Activated T-cell treated with anti-CD3 and anti-CD28 coated beads for 48 hours (primary cell): ENCODE measurements around the gene EIF4G1.
"Not testable (repeated sequence)": the region's sequence is repeated elsewhere in the genome, so short reads cannot be mapped to it uniquely, and the experiment has no call there.

Source experiments
- DNase-seq: peaks from one replicate; pipeline ENCODE4 v3.0.0-alpha.2; 2020; ENCODE audit warnings: low read depth

EIF4G1 gene

GRCh38 chr3:184334470-184335158, 20.2 kb downstream of the EIF4G1 start:
- peak; percentile 37 for DNase-seq

GRCh38 chr3:184335291-184335660, 20.9 kb downstream of the EIF4G1 start:
- no peak for DNase-seq

- DNase-seq = peak; percentile 86
Observed at GRCh38 chr3:184335661-184336546, 21.5 kb downstream of the EIF4G1 start.

DNA sequence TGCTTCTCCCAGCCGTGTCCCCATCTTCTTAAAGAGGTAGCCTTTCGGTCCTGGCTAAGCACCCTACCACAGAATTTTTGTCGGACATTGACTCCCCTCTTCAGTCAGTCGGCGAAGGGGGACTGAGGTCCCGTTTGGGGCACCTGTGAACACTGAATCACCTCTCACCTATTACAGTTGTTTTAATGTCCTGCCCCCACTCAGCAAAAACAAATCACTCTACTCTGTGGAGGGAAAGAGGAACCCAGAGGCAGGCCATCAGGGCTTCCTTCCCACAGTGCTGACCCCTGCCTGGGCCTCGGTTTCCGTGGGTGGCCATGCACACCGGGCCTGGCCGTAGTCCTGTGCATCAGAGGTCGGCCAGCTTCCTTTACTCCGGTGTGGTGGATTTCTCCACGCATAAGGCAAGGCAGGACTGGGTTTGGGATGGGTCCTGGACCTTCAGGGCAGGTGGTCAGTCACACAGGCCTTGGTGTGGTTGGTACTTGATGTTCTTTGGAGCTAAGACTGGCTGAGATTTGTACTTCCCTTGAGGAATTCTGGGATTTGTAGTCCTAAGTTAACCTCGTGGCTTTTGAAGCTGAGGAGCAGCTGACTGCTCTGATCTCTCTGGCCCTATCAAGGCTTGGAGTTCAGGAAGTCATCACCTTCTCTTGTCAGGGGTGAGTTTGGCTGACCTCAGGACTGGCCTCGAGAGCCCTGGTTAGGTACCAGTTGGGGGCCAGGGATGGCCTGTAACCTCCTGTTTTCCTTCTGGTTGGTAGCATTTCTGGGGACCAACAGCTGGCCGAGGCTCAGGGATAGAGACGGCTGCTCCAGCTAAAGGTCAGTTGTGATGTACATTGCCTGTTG, 22.4 kb downstream of the EIF4G1 start:
- DNase-seq = no peak

DNA sequence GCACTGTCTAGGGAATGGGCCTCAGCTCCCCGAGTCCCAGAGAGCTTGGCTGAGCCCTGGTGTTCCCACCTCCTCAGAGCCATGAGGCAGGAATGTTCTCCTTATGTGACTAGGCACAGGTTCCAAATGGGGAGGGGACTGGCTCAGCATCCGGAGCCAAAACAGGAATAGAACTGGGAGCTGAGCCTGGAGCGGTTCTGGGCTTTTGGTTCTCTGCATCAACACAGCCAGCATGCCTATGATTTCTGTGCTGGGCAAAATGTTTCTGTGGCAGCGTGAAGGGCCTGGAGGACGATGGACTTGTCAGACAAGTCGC, 23.0 kb downstream of the EIF4G1 start, which contains the start of gene FAM131A:
Gene FAM131A, plus strand, starts transcription at position 202 of the 316 bp plus-strand sequence. Its CDS starts 31 bp downstream, at position 233.
- no peak for DNase-seq

GRCh38 chr3:184337981-184338380, 23.6 kb downstream of the EIF4G1 start:
- no peak for DNase-seq

- no peak for DNase-seq
Observed at GRCh38 chr3:184338511-184338945, 24.1 kb downstream of the EIF4G1 start.

- DNase-seq = no peak
Observed at GRCh38 chr3:184339001-184339400, 24.6 kb downstream of the EIF4G1 start.

GRCh38 chr3:184339451-184340135, 25.2 kb downstream of the EIF4G1 start:
- DNase-seq = not testable (repeated sequence)

- no peak for DNase-seq
Observed at GRCh38 chr3:184341925-184342324, 27.5 kb downstream of the EIF4G1 start.

DNA sequence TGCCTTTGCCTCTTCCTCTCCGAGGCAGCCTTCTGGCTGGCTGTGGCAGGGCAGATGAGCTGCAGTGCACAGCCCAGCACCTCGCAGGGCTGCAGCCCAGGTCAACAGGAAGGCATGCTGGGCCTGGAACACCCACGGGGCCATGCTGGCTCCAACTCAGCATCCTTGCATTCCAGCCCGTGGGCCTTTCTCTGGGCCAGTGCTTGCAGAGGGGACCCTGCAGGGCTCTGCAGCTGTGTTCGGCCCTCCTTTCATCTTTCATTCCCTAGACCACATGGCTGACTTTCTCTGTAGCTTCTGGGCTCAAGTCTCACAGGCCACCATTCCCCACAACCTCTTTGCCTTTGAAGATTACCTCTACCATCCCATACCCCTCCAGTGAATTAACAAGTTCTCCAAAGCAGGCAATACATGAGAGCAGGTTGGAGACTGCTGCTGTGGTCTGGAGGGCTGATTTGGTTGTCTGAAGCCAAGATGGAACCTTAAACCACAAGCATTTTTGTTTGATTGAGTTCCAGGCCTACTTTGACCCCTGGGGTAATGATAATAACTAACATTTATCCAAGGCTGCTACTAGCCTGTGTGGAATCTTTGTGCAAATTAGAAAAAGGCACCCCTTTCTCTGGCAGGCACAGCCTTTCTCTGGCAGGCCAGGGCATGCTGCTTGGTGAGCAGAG, 28.9 kb downstream of the EIF4G1 start:
- DNase-seq = no peak

- DNase-seq = no peak
Observed at GRCh38 chr3:184344579-184345316, 30.3 kb downstream of the EIF4G1 start.

DNA sequence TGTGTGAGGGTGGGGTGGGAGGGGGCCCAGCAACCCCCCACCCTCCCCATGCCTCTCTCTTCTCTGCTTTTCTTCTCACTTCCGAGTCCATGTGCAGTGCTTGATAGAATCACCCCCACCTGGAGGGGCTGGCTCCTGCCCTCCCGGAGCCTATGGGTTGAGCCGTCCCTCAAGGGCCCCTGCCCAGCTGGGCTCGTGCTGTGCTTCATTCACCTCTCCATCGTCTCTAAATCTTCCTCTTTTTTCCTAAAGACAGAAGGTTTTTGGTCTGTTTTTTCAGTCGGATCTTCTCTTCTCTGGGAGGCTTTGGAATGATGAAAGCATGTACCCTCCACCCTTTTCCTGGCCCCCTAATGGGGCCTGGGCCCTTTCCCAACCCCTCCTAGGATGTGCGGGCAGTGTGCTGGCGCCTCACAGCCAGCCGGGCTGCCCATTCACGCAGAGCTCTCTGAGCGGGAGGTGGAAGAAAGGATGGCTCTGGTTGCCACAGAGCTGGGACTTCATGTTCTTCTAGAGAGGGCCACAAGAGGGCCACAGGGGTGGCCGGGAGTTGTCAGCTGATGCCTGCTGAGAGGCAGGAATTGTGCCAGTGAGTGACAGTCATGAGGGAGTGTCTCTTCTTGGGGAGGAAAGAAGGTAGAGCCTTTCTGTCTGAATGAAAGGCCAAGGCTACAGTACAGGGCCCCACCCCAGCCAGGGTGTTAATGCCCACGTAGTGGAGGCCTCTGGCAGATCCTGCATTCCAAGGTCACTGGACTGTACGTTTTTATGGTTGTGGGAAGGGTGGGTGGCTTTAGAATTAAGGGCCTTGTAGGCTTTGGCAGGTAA, 31.1 kb downstream of the EIF4G1 start:
- DNase-seq = no peak

GRCh38 chr3:184346480-184347190, 32.2 kb downstream of the EIF4G1 start:
- no peak for DNase-seq

GRCh38 chr3:184347321-184348056, 33.1 kb downstream of the EIF4G1 start:
- no peak for DNase-seq

GRCh38 chr3:184348057-184348382, 33.6 kb downstream of the EIF4G1 start:
- no peak for DNase-seq

GRCh38 chr3:184349563-184350470, 35.4 kb downstream of the EIF4G1 start:
- DNase-seq = no peak
